HPDE6-E6E7 (cell line): ENCODE results near the gene HOXC4.
"Not testable (repeated sequence)": the region's sequence is repeated elsewhere in the genome, so short reads cannot be mapped to it uniquely, and the experiment has no call there.

Experiments used
- DNase-seq: peaks from one replicate; pipeline ENCODE4 v3.0.0; 2011; ENCODE audit warnings: missing footprints; ENCODE audit errors: extremely low spot score

HOXC4 gene

DNA sequence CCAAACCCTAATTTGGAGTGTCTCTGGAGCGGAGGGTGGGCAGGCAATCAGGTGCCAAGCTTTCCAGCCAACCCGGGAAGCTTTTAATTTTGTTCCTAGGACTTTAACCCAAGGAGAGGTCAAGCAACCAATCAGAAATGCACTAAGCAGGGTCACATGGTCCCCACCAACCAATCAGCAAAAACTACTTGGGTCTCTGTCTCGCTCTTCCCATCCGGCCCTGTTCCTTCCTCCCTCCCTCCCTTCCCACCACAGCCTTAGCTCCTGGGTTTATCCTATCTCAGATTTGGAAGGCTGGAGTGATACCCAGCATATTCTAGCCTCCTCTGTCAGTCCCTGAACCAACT, 13.5 kb upstream of the HOXC4 start:
- DNase-seq, result no peak

DNA sequence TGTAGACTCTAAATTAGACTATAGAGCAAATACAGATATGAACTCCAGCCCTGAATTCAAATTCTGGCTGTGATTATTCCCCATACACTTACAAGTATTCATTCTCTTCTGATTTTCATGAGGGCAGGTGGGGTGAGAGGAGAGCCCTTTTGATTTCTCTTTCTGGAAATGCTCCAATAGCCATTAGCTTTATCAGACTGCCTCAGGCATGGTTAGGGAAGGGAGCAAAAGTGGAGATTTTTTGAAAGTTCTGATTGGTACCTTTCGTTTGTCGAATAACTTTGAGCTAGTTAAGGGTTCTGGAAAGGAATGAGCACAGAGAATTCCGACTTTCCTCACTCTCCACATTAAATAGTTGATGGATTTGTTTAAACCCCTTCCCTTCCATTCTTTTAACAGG, 13.0 kb upstream of the HOXC4 start:
- DNase-seq, result no peak

DNA sequence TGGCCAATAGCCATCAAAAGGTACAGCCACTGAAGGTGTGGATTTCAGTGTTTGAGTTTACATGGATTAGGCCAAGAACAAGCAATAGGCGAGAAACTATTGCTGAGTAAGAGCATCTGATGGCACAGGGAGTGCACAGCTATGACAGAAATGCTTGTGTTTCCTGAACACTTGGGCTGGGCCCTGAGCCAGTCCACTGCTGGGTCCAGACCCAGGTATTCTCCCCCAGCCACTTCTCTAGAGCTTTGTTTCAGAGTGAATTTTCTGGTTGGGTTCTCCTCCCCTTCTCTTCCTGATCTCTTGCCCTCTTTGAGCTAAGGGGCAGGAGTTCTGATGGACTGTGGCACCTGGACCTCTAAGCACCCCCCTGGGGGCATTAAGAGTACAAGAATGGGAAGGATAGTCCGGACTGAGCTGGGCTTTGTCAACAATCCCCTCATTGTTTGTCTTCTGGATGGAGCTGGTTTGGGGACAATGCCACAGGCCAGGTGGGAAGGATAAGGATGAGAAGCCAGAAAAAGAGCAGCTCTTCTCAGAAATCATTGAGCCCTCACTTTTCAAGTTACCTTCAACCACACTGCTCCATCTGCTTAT, 12.4 kb upstream of the HOXC4 start:
- DNase-seq, result no peak

DNA sequence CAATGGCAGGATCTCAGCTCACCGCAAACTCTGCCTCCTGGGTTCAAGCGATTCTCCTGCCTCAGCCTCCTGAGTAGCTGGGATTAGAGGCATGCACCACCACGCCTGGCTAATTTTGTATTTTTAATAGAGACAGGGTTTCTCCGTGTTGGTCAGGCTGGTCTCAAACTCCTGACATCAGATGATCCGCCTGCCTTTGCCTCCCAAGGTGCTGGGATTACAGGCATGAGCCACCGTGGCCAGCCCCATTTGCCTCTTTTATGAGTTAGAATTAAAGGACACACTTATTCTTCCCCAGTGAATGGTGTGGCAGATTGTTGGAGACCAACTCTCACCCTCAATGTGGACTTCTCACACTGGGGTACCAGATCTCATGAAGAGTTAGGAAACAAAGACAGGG, 11.6 kb upstream of the HOXC4 start:
- not testable (repeated sequence) for DNase-seq

DNA sequence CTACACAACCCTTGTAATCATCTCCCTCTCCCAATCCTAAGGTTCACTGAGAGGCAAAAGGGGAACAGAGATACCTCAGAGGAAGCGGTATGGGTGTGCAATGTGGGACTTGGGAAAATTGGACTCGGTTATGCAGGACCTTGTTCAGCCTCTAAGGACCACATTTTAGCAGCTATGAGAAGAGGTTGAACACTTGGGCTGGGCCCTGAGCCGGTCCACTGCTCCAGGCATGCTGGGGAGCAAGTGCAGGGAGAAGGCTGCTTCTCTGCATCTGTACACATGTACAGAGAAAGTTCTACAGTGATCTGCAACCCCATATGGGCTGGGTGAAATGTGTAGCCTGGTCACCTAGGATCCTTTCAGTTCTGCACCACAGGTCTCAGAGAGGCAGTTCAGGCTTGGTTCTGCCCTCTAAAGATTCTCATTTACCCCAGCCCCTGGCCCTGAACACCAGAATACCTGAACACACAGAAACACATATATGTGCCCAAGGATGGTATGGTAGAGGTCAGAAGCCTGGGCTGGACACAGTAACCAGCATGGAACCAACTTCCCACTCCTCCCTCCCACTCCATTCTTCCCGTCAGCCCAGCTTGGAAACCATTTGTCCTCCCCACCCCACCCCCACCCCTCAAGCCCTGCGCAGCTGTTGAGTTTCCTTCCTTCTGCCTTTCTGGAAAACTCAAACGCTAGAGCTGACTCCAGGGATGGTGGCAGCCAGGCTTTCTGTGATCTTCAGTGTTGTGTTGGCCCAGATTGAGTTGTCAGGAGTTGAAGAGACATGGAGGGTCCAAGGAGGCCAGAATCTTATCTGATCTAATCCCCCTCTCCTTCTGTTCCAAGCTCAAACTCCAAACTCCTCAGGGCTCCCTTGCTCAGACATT, 10.4 kb upstream of the HOXC4 start:
- no peak for DNase-seq

DNA sequence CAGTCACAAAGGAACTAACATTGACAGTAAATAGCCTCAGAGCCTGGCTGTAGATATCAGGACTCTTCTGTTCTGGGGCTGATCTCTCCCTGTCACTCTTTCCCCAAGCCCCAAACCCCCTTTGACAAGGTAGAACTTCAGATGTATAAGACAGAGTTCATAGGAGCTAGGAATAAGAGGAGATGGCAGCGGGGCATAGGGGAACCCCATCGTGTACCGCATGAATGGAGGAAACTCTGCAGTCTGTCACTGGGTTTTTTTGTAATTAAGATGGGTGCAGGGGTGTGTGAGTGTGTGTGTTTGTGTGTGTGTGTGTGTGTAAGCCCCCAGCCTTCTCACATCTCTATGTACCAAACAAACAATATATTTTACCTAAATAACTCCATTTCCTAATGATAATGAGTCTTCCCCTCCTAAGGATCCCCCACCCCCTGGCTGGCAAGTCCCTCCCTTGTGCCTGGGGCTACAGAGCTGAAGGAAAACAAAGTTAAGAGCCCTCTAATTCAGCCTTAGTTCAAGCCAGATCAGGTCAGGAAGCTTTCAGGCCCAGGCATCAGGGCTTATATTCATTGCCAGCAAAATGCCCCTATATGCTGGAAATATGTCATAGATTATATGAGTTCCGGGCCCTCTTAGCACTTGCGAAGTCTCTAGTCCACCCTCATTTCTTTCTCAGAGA, 9.1 kb upstream of the HOXC4 start:
- no peak for DNase-seq

DNA sequence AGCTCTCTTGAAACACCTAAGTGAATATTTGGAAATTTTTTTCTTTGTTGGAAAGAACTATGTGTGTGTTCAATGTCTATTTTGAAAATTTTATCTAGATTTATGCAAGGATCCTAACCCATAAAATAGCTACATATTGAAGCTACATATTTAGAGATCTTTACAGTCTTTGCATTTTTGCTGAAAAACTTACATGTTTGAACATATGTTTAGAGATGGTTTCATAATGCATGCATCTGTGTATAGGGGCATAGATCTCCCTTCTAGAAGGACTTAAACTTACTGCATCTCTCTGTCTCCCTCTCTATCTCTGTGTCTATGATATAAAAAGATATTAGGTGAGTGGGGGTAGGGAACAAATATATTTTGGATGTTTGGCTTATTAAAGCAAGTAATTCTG, 8.2 kb upstream of the HOXC4 start:
- DNase-seq, result no peak

DNA sequence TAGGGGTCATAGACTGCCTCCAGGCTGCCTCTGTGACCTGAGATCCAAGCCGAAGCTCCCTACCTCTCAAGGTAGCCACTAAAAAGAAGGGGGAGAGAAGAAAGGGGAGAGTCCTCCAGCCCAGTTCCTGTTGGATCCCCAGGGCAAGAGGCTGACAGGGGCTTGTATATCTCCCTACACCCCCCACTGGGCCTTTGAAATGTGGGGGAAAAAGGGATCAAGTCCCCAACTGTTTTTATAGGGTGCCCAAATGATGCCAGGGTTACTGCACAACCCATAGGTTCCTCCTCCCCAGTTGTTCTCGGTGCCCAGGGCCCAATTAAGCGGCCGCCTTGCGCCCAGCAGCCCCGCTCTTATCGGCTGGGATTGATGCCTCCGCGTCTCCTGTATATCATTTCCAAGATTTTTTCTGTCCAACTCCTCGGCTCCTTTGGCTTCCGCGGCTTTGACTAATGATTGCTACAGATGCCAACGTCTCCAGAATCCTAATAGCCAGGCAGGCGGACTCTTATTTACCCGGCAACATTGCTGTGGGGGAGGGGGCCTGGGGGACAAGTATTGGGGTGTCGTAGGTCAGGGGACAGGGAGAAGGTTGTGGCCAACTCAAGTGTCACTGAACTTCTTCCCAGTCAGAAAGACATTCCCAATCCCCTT, 7.6 kb upstream of the HOXC4 start:
- no peak for DNase-seq

DNA sequence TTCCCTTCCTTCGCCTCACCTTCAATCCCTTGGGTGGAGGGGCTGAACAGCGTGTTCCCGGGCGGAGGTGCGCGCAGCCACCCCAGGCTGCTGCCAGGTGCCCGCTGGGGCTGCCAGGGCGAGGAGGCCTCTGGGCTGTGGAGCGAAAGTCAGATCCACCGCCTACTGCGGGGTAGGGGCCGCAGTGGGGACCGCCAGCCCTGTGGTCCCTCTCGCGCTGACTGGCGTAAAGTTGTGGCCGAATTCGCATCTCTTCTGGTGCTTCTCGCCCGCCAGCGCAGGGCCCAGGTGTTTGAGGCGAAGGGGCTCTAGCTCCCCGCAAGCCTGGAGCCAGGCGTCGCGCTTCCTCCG, 6.9 kb upstream of the HOXC4 start:
- no peak for DNase-seq

DNA sequence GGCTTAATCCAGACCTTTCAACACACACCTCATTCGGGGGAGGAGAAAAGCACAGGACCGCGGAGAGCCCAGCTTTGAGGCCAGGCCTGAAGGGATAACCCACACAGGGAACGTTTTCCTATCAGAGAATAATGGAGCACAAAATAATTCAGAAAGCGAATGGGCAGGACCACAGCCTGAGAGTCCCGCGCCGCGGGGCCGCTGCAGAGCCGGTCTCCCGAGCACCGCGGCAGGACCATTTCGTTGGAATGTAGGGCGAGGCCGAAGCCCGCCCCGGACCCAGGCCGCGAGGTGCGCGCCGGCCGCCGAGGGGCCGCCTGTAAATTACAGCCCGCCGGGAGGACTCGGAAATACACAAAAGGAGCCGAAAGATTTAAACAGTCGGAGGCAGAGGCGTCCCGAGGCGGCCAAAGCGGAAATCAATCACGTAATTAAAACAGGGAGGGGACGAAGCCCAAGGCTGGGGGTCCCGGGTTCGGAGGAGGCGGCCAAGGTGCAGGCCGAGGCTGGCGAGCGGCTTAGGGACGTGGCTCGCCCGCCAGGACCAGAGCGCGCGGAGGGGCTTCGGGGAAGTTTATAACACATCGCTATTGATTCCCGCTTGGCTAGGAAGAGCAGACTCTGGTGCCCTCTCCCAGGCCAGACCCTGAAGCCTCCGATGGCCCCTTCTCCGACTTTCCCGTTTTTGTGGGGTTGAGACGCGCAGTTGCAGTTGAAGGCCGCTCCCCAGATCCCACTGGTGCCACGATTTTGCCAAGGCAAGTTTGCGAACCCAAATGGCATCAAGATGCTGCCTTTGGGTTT, 6.3 kb upstream of the HOXC4 start:
- DNase-seq, result no peak

DNA sequence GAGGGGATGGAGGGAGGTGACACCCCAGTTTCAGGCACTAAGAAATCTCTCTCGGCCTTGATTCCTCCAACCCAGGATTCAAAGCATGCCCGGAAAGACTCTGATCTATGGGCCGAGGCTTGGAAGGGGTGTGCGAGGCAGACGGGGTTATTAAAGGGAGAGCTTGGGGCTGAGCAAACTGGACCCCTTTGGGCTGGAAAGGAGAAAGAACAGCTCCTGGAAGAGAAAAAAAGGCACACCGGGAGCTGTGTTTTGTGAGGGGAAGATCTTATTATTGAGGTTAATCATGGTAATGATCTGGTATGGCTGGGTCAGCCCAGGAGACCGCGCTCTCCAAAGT, 5.7 kb upstream of the HOXC4 start:
- no peak for DNase-seq

DNA sequence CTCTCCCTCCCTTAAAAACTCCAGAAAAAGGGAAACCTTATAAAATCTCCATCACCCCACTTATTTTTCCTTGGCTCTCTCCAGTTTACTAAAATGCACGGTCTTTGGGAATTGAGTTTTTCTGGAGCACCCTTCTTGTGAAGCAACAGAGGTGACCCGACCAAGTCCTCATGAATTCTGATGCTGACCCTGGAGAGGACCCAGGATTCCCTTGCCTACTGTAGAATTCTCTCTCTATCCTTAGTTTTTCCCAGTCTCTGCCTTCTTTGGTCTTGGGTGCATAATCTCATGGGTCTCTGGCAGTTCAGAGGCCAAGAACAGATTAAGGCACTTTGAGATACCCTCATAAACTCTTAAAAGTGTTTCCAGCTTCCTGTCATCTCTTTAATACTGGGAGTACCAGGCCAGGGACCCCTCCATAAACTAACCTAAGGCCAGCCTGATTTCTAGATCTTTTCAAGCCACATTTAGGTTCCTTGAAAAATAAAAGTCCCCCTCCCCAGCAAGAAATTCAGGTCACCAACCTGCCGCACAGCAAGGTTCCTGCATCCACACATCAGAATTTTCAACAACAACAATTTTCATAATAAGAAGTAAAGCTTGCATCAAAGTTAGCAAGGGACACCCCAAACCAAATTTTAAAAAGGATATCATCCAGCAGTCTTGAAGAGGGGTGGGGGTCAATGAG, 5.1 kb upstream of the HOXC4 start:
- DNase-seq, result no peak

DNA sequence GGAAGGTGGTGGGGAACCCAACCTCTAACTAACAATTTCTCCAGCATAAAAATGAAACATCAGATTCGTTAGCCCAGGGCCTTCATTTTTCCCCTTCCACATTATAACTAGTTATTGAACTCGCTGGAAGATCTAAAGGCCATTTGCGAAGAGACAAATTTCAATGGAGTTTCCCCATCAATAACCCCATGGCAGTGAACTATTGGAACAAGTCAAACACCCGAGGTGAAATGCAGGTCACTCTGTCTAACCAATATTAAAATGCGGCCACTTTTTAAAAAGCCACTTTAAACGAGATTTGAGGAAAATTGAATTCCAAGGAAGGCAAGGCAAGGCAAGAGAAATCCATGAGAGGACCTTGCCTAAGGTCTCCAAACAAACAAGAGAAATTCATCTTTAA, 4.5 kb upstream of the HOXC4 start:
- no peak for DNase-seq

DNA sequence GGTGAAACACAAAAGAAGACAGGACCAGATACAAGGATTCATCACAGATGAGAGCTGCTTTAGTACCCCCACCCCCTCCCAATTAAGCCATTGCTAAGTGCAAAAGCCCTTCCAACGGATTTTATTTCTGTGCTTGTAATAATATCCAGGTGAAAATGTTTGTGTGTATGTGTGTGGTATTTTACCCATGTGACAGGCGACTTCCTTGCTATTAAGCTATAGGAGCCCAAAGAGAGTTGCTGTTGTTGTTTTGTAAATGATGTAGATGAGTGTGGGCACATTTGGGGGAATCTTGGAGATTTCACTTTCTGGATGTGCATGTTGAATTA, 3.2 kb upstream of the HOXC4 start:
- DNase-seq, result no peak

DNA sequence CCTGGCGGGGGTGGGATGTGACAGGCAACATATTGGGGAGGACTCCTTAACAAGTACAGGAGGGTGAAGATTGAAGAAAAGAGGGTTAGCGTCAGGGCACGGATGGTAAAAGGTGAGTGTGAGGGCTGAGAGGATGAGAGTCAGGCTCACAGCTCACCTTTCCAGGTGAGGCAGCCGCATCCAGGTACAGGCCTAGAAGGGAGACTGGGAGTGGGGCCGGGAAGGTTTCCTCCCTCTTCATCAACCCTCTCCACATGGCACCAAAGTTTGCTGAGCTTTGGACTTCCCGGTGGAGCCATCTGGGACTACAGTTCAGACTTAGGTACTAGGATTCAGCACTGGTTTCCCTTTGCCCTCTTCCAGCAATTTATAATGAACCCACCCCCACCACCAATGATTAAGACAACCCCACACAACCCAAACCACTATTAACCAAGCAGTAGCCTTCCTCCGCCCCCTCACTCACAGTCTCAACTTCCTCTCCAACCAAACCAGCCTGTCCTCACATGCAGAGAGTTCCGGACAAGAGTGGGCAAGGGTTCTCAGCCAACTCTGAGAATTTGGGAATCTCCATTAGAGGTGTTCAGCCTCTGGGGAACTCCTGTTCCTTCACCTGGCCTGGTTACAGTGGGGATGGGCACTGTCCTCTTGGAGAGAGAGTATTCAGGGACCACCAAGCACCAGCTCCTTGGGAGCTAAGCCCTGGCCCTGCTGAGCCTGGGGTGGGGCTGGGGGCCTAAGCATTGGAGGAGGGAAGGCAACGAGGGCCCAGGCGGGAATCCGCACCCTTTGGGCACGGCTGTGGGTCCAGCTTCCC, 2.4 kb upstream of the HOXC4 start:
- no peak for DNase-seq

DNA sequence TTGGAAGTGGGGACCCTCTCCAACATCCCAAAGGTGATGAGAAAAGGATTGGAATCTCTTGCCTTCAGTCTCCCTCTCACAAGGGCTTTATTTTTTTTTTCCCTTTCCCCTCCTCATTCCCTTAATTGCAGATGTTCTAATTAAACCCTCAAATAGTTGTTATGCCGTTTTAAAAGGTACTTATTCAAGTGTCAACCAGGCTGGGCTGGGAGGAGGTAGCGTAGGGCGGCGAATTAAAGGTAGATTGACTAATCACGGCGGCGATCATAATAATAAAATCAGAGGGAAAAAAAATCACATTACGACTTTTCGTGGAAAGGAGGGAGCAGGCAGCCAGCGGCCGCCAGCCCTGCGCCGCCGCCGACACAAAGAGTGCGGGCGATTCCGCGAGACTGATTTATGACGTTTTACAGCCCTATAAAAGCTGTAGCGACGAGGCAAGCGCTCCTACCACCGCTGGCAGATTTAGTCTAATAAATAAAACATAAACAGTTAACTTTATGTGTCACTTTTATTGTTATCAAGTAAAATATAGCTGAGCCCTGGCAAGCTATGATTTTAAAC, 1.7 kb upstream of the HOXC4 start:
- DNase-seq, result no peak

DNA sequence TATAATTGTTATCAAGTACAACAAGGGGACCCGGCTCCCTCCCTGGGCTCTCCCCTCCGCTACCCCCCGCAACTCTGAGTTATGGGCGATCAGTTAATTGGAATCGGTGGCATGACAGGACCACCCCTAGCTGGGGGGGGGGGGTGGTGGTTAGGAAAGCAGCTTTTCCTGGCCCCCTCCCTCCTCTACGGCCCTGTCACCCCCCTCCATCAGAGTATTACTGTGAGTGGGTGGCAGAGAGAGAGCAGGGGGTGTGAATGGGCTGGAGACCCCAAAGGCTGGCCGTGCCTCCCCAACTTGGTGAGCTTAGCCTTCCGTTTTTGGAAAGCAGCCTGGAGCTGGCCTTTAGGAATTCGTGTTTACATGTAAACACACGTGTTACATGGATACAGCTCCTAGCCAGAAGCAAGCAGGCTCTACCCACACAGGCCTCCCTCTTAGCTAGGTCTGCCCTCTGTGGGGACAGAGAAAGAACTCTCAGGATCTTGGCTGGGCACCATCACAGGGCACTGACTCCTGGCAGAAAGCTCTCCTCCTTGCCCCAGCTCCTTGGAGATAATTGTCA, 1.1 kb upstream of the HOXC4 start:
- no peak for DNase-seq

DNA sequence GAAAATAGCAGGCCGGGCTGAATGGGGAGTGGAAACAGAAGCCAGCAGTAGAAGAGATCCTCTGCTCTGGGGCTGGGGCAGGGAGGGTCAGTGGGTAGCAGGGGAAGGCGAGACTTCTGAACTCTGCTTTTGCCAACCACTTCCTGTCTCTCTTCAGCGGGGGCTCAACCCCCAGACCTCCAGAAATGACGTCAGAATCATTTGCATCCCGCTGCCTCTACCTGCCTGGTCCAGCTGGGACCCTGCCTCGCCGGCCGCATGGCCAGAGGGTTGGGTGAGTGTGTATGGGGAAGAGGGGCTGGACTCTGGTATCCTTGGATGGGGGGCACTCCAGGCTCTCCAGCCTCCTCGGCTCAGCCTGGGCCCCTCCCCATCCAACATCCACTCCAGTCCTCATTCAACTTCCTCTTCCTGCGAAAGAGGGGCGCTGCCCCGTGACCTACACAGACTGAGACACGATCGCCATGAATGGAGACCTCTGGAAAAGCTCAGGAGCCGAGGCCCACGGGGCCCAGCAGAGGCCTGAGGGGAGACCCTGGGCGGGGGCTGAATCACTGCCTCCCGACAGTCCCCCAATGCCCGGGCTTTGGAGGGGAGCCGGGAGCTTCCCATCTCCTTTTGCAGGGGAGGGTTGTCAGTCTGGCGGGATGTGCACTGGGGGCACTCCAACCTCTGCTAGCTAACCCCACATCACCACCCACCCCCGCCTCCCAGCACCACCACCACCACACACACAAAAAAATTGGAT, 458 bp upstream of the HOXC4 start:
- DNase-seq, result no peak

DNA sequence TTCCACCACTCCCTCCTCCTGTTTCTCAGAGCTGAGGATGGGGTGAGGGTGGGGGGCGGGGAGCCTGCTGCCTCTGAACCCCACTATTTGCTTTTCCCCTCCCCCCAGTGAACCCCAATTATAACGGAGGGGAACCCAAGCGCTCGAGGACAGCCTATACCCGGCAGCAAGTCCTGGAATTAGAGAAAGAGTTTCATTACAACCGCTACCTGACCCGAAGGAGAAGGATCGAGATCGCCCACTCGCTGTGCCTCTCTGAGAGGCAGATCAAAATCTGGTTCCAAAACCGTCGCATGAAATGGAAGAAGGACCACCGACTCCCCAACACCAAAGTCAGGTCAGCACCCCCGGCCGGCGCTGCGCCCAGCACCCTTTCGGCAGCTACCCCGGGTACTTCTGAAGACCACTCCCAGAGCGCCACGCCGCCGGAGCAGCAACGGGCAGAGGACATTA, 1.1 kb downstream of the HOXC4 start:
- no peak for DNase-seq
